Glomerular endothelial cell (primary cell): Measurements from ENCODE around the gene KRTAP12-1. TPM values are rescaled to one million over a fixed set of nuclear protein-coding genes. Genes with fewer than 3 reads are reported as not detected.

Experiments
- DNase-seq: peaks from one replicate; pipeline ENCODE4 v3.0.0-alpha.2; 2011; ENCODE audit warnings: low read depth, low spot score; ENCODE audit errors: extremely low read depth
- total RNA-seq: library from RNA; depleted of rRNA; stranded (reverse); fragments of >200 nt; gene quantifications from 2 replicates; pipeline ENCODE4 v1.2.3, GENCODE V29; 2015

Gene KRTAP12-1
- not detected in 2 replicates for total RNA-seq

DNA sequence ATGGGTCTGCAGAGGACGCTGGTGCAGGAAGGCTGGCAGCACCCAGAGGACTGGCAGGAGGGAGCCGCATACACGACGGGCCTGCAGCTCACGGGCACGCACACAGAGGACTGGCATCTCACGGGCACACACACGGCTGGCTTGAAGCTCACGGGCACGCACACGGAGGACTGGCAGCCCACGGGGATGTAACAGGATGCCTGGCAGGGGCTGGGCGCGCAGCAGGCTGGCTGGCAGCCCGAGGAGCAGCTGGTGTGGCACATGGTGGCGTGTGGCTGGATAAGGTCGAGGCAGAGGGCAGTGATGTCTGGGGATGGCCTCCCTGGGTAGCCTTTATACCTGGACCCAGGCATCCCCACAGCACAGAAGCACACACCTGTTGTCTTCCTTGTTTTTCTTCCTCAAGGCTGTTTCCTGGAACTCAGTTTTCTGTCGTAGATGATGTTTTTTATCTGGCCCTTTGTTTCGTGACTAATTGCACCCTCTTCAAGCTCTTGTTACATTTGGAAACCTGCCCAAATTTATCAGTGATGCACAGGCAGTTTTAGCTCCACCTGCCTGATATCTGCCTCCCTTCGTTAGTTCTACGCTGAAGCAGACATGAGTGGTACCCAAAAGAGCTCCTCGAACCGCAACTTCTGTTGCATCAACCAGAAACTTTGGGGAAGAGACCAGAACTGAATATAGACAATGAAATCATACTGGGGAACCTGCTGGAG lies at the start of gene KRTAP12-1:
Gene KRTAP12-1 (minus strand): TSS at position 303 of the 719 bp plus-strand sequence. CDS start 40 bp downstream, at position 263.
- no peak for DNase-seq

DNA sequence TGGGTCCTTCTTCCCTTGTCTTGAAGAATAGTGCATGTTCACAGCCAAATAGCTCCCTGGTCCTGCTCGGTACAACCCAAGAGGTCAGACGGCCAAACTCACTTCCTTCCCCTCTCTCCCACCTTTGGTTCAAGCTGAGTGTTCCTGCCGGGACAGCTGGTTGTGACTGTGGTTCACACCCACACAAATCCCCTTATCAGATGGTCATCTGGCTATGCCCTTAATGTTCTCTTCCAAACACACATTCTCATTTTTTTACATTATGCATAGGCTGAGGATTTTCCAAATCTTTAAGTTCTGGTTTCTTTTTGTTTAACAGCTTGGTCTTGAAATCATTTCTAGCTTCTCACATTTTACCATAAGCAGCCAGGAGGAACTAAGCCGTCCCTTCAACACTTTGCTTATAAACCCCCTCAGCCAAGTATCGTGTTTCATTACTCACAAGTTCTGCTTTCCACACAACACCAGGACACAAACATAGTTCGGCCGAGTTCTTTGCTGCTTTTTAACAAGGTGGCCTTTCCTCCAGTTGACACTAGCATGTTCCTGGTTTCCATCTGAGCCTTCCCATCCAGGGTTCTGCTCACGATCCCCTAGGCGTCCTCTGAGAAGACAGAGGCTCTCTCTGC lies 49.1 kb upstream of the KRTAP12-1 start:
- no peak for DNase-seq

GRCh38 chr21:44730028-44730395 lies 48.0 kb upstream of the KRTAP12-1 start:
- DNase-seq: no peak

DNA sequence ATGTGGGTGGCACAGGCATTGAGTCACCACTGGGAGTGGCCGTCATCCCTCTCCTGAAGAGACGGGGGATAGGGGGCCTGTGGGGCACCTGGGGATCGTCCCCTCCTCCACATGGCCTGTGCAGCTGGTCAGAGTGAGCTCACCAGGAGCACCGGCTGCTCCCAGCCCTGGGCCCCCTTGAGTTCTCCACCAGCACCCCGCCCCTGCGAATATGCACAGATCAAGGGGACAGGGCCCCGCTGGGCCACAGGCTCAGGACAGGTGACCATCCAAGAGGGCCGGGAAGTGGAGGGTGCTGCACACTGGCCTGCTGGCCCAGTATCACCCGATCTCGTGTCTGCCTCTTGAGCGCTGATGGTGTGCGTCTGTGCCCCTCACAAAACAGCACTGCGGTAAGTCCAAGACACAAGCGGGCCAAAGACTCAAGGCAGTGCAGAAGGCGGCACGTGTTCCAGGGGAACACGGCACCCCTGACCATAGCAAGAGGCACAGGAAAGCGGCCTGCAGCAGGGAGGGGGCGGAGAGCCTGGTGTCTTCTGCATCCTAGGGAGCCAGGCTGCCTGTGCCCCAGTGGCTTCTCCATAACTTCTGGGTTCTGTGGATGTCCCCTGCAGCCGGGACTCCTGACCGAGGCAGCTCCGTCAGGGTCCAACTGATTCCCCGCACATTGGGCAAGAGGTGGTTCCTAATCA lies 47.5 kb upstream of the KRTAP12-1 start:
- DNase-seq: no peak

- no peak for DNase-seq
Observed at GRCh38 chr21:44728716-44729115, 46.8 kb upstream of the KRTAP12-1 start.

DNA sequence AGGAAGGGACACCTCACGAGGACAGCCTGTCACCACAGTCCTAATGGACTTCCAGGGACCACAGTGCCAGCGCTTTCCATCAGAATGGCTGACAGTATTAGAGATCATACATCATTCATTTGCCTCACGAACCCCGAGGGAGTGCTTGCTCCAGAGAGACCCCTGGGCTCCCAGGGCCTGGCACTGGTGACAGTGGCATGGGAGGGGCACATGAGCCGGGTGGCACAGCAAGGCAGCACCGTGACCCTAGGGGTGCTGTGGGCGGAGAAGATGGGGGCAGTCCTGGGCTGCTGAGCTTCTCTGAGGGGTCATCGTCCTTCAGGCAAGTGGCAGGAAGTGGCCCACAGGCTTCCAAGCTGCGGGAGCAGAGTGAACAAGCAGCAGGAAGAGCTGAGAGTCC lies 45.8 kb upstream of the KRTAP12-1 start:
- no peak for DNase-seq

DNA sequence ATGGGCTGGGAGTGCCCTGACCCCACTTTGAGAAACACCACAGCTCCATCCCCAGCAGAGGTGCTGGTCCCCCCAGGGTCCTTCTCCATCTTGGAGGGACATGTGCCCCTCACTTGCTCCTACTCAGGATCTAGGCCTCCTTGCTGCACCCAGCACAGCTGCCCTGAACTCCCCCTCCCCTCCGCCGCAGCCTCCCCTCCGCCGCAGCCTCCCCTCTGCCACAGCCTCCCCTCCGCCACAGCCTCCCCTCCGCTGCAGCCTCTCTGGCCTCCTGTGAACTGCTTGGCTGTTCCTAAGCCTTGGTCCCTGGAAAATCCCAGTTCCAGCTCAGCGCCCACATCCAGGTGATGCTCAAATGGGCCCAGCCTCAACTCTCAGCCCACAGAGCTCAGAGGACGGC lies 45.4 kb upstream of the KRTAP12-1 start:
- no peak for DNase-seq

GRCh38 chr21:44726826-44727225 lies 44.9 kb upstream of the KRTAP12-1 start:
- DNase-seq: no peak

- DNase-seq: no peak
Observed at GRCh38 chr21:44724926-44725325, 43.0 kb upstream of the KRTAP12-1 start.

- DNase-seq: no peak
Observed at GRCh38 chr21:44724196-44724595, 42.2 kb upstream of the KRTAP12-1 start.

- no peak for DNase-seq
Observed at GRCh38 chr21:44723177-44724131, 41.5 kb upstream of the KRTAP12-1 start.

DNA sequence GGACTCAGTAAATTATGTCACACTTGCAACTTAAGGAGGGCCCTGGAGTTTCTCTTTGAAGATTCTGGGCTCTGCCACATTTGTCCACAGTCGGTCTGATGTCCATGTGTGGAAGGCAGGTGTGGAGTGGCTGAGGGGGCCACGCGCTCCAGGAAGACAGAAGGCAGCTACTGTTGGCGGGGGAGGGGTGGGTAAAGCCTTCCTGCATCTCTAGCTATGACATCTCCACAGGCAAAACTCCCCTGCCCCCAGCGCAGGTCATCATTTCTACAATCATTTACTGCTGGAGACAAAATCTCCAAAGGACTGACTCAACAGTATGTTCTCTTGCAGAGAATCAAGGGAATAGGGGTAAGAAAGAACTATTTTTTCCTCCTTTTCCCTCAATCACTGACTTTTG lies 40.8 kb upstream of the KRTAP12-1 start:
- no peak for DNase-seq

- DNase-seq: no peak
Observed at GRCh38 chr21:44720170-44720569, 38.2 kb upstream of the KRTAP12-1 start.

GRCh38 chr21:44718571-44718970 lies 36.6 kb upstream of the KRTAP12-1 start:
- DNase-seq: no peak

DNA sequence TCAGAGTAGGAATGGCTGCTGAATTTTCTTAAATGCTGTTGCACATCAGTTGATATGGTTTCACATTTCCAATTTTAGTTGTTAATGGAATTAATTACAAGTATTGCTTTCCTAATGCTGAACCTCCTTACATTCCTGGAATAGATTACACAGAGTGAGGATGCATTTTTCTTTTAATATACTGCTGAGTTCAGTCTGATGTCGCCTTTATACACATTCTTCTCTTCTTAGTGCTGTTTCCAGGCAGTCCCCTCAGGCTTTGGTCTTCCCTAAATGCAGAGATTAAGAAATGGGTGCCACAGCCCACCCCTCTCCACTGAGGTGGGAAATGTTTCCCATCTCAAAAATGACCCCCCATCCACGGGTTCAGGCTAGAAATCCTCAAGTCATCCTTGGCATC lies 36.1 kb upstream of the KRTAP12-1 start:
- no peak for DNase-seq

DNA sequence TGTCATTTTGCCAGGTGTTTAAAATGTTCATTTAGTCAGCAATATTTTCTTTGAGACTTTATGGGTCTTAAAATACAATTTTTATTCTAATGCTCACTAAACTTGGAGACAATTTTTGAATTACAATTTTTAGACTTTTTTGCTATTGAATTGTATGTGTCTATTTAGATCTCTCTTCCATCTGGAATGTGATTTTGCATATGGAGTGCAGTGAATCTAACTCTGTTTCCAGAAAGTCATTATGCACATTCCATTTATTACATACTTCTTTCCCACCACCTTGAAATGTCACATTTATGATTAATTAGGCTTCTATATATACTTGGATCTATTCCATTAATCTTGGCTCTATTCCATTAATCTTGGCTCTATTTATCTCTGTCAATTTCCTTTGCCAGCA lies 35.0 kb upstream of the KRTAP12-1 start:
- no peak for DNase-seq

DNA sequence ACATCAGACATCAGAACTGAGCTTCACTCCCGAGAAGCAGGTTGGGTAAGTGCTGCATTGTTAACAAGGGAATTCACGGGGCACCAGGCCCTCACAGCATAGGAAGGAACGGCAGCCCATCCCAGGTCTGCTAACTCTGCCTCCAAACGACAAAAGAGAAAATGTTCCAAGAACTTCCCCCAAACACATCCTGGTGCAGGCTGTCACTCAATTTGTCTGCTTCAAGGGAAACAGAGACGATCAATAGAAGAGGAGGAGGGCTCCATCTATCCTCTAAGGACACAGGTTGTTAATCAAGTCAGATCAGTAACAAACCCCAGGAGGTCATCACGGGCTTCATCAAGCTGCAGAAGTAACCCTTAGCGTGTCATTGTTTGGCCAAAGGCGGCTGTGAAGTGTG lies 32.9 kb upstream of the KRTAP12-1 start:
- no peak for DNase-seq

DNA sequence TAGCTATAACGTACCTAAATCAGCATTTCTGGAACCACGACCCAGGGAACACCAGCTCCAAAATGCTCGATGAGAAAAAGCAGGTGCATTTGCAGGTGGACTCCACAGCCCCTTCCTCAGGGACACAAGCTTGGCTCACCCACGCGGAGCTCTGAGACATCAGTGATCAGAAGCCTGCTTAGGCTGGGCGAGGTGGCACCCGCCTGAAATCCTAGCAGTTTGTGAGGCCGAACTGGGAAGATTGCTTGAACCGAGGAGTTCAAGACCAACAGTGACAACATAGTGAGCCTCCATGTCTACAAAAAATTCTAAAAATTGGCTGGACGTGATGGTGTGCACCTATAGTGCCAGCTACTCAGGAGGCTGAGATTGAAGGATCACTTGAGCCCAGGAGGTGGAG lies 31.9 kb upstream of the KRTAP12-1 start:
- DNase-seq: no peak

- DNase-seq: no peak
Observed at GRCh38 chr21:44713130-44713529, 31.2 kb upstream of the KRTAP12-1 start.

DNA sequence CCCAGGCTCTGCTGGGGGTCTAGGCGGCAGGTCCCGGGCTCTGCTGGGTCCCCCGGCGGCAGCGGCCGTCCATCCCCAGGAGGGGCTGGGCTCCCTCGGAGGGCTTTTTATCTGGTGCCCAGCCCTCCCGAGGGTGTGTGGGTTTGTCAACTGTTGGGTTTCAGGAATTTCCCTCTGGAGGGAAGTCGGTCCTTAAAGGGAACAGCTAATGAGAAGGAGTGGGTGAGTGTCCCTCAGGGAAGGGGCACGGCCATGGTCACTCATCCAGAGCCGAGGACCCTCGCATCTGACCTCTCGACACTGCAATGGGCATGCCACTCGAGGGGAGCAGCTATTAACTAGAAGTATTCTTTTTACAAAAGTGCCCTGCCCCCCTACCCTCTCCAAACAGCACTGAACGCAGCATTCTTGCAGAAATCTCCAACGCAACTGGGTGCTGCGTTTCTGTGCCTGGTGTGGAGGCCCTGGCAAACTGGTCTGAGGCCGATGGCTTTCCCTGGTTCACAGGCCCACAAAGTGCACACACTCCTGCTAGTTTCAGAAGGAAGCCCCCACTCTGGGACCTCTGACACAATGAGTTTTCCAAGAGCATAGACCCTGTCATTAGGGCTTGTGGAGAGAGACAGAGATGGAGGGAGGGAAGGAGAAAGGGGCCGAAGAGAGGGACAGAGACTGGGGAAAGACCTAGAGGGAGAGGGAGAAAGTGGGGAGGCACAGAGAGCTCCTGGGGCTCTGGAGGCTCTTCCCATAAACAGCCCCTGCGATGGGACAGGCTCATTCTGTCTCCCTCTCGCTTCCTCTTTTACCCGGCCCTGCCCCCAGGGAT lies 30.5 kb upstream of the KRTAP12-1 start:
- no peak for DNase-seq
